HCT116 (cell line): ENCODE measurements around the gene TPK1. TPM values are rescaled to one million over a fixed set of nuclear protein-coding genes. Genes with fewer than 3 reads are reported as not detected.

Experiments used
- ATAC-seq: fragments of 200-7000 bp; cut with Tn5 transposase; 2 replicates; pipeline ENCODE4 v1.9.1; 2020; ENCODE audit warnings: mild to moderate bottlenecking, moderate library complexity
- BruUV-seq: library from RNA; stranded (reverse); fragments of 400-500 nt; replicated peaks from 2 replicates; lab custom pipeline; 2021; lab: Mats Ljungman, UMichigan
- CTCF ChIA-PET: fragments of 300-600 bp; sonication (Branson Sonifier 250); formaldehyde crosslinking; loops from one replicate; lab custom pipeline; 2021; ENCODE audit warnings: antibody characterized with exemption; lab: Charles Lee
- POLR2A ChIA-PET: fragments of 300-600, 350-600 bp; sonication (Branson Sonifier 250); formaldehyde crosslinking; loops from one replicate; lab custom pipeline; 2021; ENCODE audit warnings: antibody characterized with exemption; lab: Charles Lee
- RAD21 ChIA-PET, 2 experiments: fragments of 300-600 bp; sonication (Branson Sonifier 250); formaldehyde crosslinking; loops; one replicate each; lab custom pipeline; 2023; ENCODE audit warnings: low total read pairs in 2 of 2; ENCODE audit not compliant: uncharacterized antibody in 2 of 2, unreplicated experiment in 2 of 2, low non-redundant PET in 1 of 2; lab: Charles Lee
- DNase-seq: peaks from one replicate; pipeline ENCODE4 v3.0.0-alpha.2; 2010; ENCODE audit warnings: low read depth, low spot score
- H2AFZ ChIP-seq: fragments of 200-600 bp; shearing (Covaris generic), sonication (generic); 2 replicates; pipeline ENCODE4 v1.6.1; 2017; ENCODE audit warnings: low read depth, mixed run types, mixed read lengths, antibody characterized with exemption, low read length; ENCODE audit not compliant: poor library complexity, severe bottlenecking
- H3K27ac ChIP-seq: 2 replicates; pipeline ENCODE4 v1.5.1; 2012; ENCODE audit warnings: low read depth, low read length
- H3K27me3 ChIP-seq: fragments of 200-600 bp; sonication (generic); 2 replicates; pipeline ENCODE4 v1.6.1; 2016; ENCODE audit warnings: mixed run types, low read length, mixed read lengths; ENCODE audit not compliant: insufficient read depth
- H3K36me3 ChIP-seq, 2 experiments: fragments of 200-500 bp in 1 of 2; fragments of 200-600 bp in 1 of 2; sonication (Bioruptor generic) in 1 of 2; sonication (generic) in 1 of 2; 2 replicates each; pipeline versions ENCODE4 v1.5.1 to v1.6.1; 2014 to 2016; ENCODE audit warnings: low read length in 2 of 2, inconsistent platforms in 1 of 2, mixed read lengths in 1 of 2, mixed run types in 1 of 2; ENCODE audit not compliant: insufficient read depth in 2 of 2, control insufficient read depth in 1 of 2
- H3K4me1 ChIP-seq, 2 experiments: fragments of 200-600 bp in 1 of 2; sonication (generic) in 1 of 2; 2 replicates each; pipeline versions ENCODE4 v1.5.1 to v1.6.1; 2012 to 2017; ENCODE audit warnings: low read length in 2 of 2, inconsistent platforms in 1 of 2, mild to moderate bottlenecking in 1 of 2, mixed read lengths in 1 of 2, mixed run types in 1 of 2, moderate library complexity in 1 of 2; ENCODE audit not compliant: insufficient read depth in 2 of 2, control insufficient read depth in 1 of 2
- H3K4me2 ChIP-seq: fragments of 200-600 bp; sonication (generic); 2 replicates; pipeline ENCODE4 v1.6.1; 2017; ENCODE audit warnings: mixed run types, low read length, mixed read lengths
- H3K4me3 ChIP-seq, 2 experiments: fragments of 200-600 bp in 1 of 2; sonication (generic) in 1 of 2; replicated peaks in 1 of 2; 2 replicates each; pipeline ENCODE4 v1.5.1; 2011 to 2016; ENCODE audit warnings: low read length in 2 of 2, control low read depth in 1 of 2, low read depth in 1 of 2, mild to moderate bottlenecking in 1 of 2, mixed read lengths in 1 of 2, mixed run types in 1 of 2
- H3K79me2 ChIP-seq: fragments of 200-600 bp; sonication (generic); 2 replicates; pipeline ENCODE4 v1.6.1; 2017; ENCODE audit warnings: mild to moderate bottlenecking, mixed run types, low read length, moderate library complexity, mixed read lengths; ENCODE audit not compliant: insufficient read depth
- H3K9ac ChIP-seq: fragments of 200-600 bp; sonication (generic); 2 replicates; pipeline ENCODE4 v1.6.1; 2016; ENCODE audit warnings: low read length, mixed read lengths
- H3K9me2 ChIP-seq: fragments of 200-600 bp; sonication (generic), shearing (Covaris generic); 2 replicates; pipeline ENCODE4 v1.6.1; 2017; ENCODE audit warnings: mixed run types, mild to moderate bottlenecking, moderate library complexity; ENCODE audit not compliant: insufficient read depth
- H3K9me3 ChIP-seq, 2 experiments: fragments of 200-500 bp in 1 of 2; fragments of 200-600 bp in 1 of 2; sonication (Bioruptor generic) in 1 of 2; sonication (generic) in 1 of 2; 2 replicates each; pipeline ENCODE4 v1.6.1; 2014 to 2017; ENCODE audit warnings: low read length in 2 of 2, mixed read lengths in 2 of 2, inconsistent platforms in 1 of 2, low read depth in 1 of 2, mild to moderate bottlenecking in 1 of 2, mixed run types in 1 of 2, moderate library complexity in 1 of 2; ENCODE audit not compliant: control insufficient read depth in 1 of 2, insufficient read depth in 1 of 2
- H4K20me1 ChIP-seq: fragments of 200-600 bp; sonication (generic), shearing (Covaris generic); 2 replicates; pipeline ENCODE4 v1.6.1; 2017; ENCODE audit warnings: mixed run types, mild to moderate bottlenecking, moderate library complexity; ENCODE audit not compliant: insufficient read depth
- CBX3 ChIP-seq: IDR thresholded peaks from 2 replicates; pipeline ENCODE4 v1.6.1; 2012; ENCODE audit warnings: low read depth
- CEBPB ChIP-seq: IDR thresholded peaks from 2 replicates; pipeline ENCODE4 v1.6.1; 2012; ENCODE audit warnings: low read depth
- EGR1 ChIP-seq: IDR thresholded peaks from 2 replicates; pipeline ENCODE4 v1.6.1; 2012; ENCODE audit warnings: low read depth
- EZH2 ChIP-seq: fragments of 200-600 bp; sonication (generic); IDR thresholded peaks from 2 replicates; pipeline ENCODE4 v1.6.1; 2017; ENCODE audit warnings: antibody characterized with exemption, mixed run types
- EZH2phosphoT487 ChIP-seq: fragments of 200-600 bp; IDR thresholded peaks from 2 replicates; pipeline ENCODE4 v1.6.1; 2018; ENCODE audit warnings: antibody characterized with exemption, borderline replicate concordance
- FOSL1 ChIP-seq: IDR thresholded peaks from 2 replicates; pipeline ENCODE4 v1.6.1; 2012; ENCODE audit warnings: low read depth
- JUND ChIP-seq: IDR thresholded peaks from 2 replicates; pipeline ENCODE4 v1.6.1; 2012
- POLR2A ChIP-seq: IDR thresholded peaks from 2 replicates; pipeline ENCODE4 v1.7.0; 2011; ENCODE audit warnings: borderline replicate concordance; ENCODE audit not compliant: insufficient read depth, insufficient read length; ENCODE audit errors: extremely low read depth
- RAD21 ChIP-seq: IDR thresholded peaks from 2 replicates; pipeline ENCODE4 v1.6.1; 2012; ENCODE audit warnings: low read depth, mild to moderate bottlenecking
- REST ChIP-seq: IDR thresholded peaks from 2 replicates; pipeline ENCODE4 v1.6.1; 2012; ENCODE audit warnings: low read depth
- SIN3A ChIP-seq: IDR thresholded peaks from 2 replicates; pipeline ENCODE4 v1.6.1; 2012; ENCODE audit warnings: low read depth
- SP1 ChIP-seq: IDR thresholded peaks from 2 replicates; pipeline ENCODE4 v1.6.1; 2012; ENCODE audit warnings: low read depth
- SRF ChIP-seq: IDR thresholded peaks from 2 replicates; pipeline ENCODE4 v1.6.1; 2012; ENCODE audit warnings: low read depth
- TCF7L2 ChIP-seq: IDR thresholded peaks from 2 replicates; pipeline ENCODE4 v1.7.0; 2011; ENCODE audit warnings: borderline replicate concordance, inconsistent platforms; ENCODE audit not compliant: insufficient read depth, insufficient read length; ENCODE audit errors: extremely low read depth
- YY1 ChIP-seq: IDR thresholded peaks from 2 replicates; pipeline ENCODE4 v1.6.1; 2011; ENCODE audit warnings: low read length, low read depth, moderate library complexity, mild to moderate bottlenecking; ENCODE audit not compliant: insufficient replicate concordance; ENCODE audit errors: extremely low read depth
- ZBTB33 ChIP-seq: IDR thresholded peaks from 2 replicates; pipeline ENCODE4 v1.6.1; 2011; ENCODE audit warnings: mild to moderate bottlenecking, low read length, moderate library complexity; ENCODE audit not compliant: insufficient replicate concordance; ENCODE audit errors: extremely low read depth
- ZFX ChIP-seq: fragments of 450-650 bp; IDR thresholded peaks from 2 replicates; pipeline ENCODE4 v1.6.1; 2017
- ZNF274 ChIP-seq: fragments of 200-500 bp; sonication (Bioruptor generic); IDR thresholded peaks from 2 replicates; pipeline ENCODE4 v1.6.1; 2014; ENCODE audit warnings: mild to moderate bottlenecking, low read depth, low read length, inconsistent platforms
- intact Hi-C: fragments of 100-400 bp; cut with micrococcal nuclease; formaldehyde crosslinking; loops from 2 replicates; pipeline ENCODE4 v1.10.0; 2022
- total RNA-seq: library from RNA; stranded (reverse); gene quantifications from one replicate; pipeline ENCODE4 v1.2.1, GENCODE V29; 2021; ENCODE audit not compliant: unreplicated experiment
- TF ChIP-seq, protein P1 (sequence below), 3 experiments: fragments of 200-600 bp in 1 of 3; sonication (generic) in 1 of 3; IDR thresholded peaks in 2 of 3; conservative IDR thresholded peaks in 1 of 3; 2 replicates each; pipeline ENCODE4 v1.5.1; 2012 to 2017; ENCODE audit warnings: low read depth in 2 of 3, low read length in 2 of 3, antibody characterized with exemption in 1 of 3, borderline replicate concordance in 1 of 3, control low read depth in 1 of 3, mild to moderate bottlenecking in 1 of 3, mixed read lengths in 1 of 3, mixed run types in 1 of 3, moderate library complexity in 1 of 3; ENCODE audit not compliant: insufficient read depth in 1 of 3

TPK1 gene
- total RNA-seq, 1 experiment from 2014 or later = 5.4 TPM

- DNase-seq = no peak
- Histone ChIP-seq H3K4me1 (no peaks in the 10 kb centered on the region), H2AFZ (no peak overlapping the region), H3K27ac (no peak overlapping the region), H3K4me3 (no peak overlapping the region), H3K79me2 (no peaks in the 10 kb centered on the region), H3K27me3 (no peaks in the 10 kb centered on the region), H3K36me3 (no peaks in the 10 kb centered on the region), H3K4me2 (no peak overlapping the region), H3K9ac (no peak overlapping the region), H3K9me3 (no peaks in the 10 kb centered on the region), H3K9me2 (no peaks in the 10 kb centered on the region), H4K20me1 (no peaks in the 10 kb centered on the region)
- no TSS peak for BruUV-seq
- no peak for ATAC-seq
- intact Hi-C loops = no loop called here
- RAD21 ChIA-PET = no interaction called here
- CTCF ChIA-PET = no interaction called here
- TF ChIP-seq EZH2phosphoT487 (no peak), FOSL1 (no peak), TCF7L2 (no peak), RAD21 (no peak), POLR2A (no peak), SP1 (no peak), JUND (no peak), ZNF274 (no peak), CEBPB (no peak), YY1 (no peak), EZH2 (no peak), EGR1 (no peak), CBX3 (no peak), SRF (no peak), REST (no peak), SIN3A (no peak), ZBTB33 (no peak), ZFX (no peak)
- TF ChIP-seq, protein P1, sequence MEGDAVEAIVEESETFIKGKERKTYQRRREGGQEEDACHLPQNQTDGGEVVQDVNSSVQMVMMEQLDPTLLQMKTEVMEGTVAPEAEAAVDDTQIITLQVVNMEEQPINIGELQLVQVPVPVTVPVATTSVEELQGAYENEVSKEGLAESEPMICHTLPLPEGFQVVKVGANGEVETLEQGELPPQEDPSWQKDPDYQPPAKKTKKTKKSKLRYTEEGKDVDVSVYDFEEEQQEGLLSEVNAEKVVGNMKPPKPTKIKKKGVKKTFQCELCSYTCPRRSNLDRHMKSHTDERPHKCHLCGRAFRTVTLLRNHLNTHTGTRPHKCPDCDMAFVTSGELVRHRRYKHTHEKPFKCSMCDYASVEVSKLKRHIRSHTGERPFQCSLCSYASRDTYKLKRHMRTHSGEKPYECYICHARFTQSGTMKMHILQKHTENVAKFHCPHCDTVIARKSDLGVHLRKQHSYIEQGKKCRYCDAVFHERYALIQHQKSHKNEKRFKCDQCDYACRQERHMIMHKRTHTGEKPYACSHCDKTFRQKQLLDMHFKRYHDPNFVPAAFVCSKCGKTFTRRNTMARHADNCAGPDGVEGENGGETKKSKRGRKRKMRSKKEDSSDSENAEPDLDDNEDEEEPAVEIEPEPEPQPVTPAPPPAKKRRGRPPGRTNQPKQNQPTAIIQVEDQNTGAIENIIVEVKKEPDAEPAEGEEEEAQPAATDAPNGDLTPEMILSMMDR (IDR thresholded peaks at IDR 0.05 in 2 of 3, conservative IDR thresholded peaks at IDR 0.05 in 1 of 3; ENCODE audit: borderline replicate concordance in 1 of 3, insufficient read depth in 1 of 3, low read depth in 2 of 3, low read length in 2 of 3) = no peak
- POLR2A ChIA-PET = no interaction called here
These were observed 66.5 kb downstream of the TPK1 start for GRCh38 chr7:144769352-144769751.
